IMR-90 (cell line): Measurements from ENCODE around the gene TNN. TPM values are rescaled to one million over a fixed set of nuclear protein-coding genes. Genes with fewer than 3 reads are reported as not detected.

Experiments used
- ATAC-seq: fragments of 200-7000 bp; cut with Tn5 transposase; 2 replicates; pipeline ENCODE4 v1.9.1; 2020; ENCODE audit warnings: low read depth, mild to moderate bottlenecking, moderate library complexity
- BruUV-seq: library from RNA; stranded (reverse); fragments of 400-500 nt; replicated peaks from 2 replicates; lab custom pipeline; 2021; lab: Mats Ljungman, UMichigan
- CTCF ChIA-PET: fragments of 300-600 bp; formaldehyde crosslinking; extraction: SDS; loops from one replicate; lab custom pipeline; 2021; ENCODE audit warnings: antibody characterized with exemption; lab: Yijun Ruan, JAX
- POLR2A ChIA-PET: fragments of 300-600 bp; sonication (Branson Sonifier 250); formaldehyde crosslinking; loops from one replicate; lab custom pipeline; 2022; ENCODE audit warnings: antibody characterized with exemption; ENCODE audit not compliant: unreplicated experiment; lab: Charles Lee
- DNase-seq: peaks from one replicate; pipeline ENCODE4 v3.0.0; 2013
- H2AFZ ChIP-seq: replicated peaks from 2 replicates; pipeline ENCODE3; 2013; ENCODE audit warnings: low read length, mild to moderate bottlenecking; ENCODE audit not compliant: poor library complexity
- H2AK5ac ChIP-seq: 2 replicates; pipeline ENCODE4 v1.6.1; 2013; ENCODE audit warnings: low read depth, low read length, inconsistent platforms
- H2AK9ac ChIP-seq: replicated peaks from 2 replicates; pipeline ENCODE3; 2013; ENCODE audit warnings: mild to moderate bottlenecking, low read depth, low read length, moderate library complexity; ENCODE audit not compliant: poor library complexity
- H2BK120ac ChIP-seq: 2 replicates; pipeline ENCODE4 v1.6.1; 2013; ENCODE audit warnings: low read depth, low read length, inconsistent platforms
- H2BK15ac ChIP-seq: 3 replicates; pipeline ENCODE4 v1.6.1; 2013; ENCODE audit warnings: low read depth, low read length, inconsistent platforms
- H2BK20ac ChIP-seq: 2 replicates; pipeline ENCODE4 v1.6.1; 2013; ENCODE audit warnings: low read depth, mild to moderate bottlenecking, inconsistent platforms, low read length, moderate library complexity
- H2BK5ac ChIP-seq: 2 replicates; pipeline ENCODE4 v1.6.1; 2013; ENCODE audit warnings: mild to moderate bottlenecking, low read depth, low read length, inconsistent platforms; ENCODE audit not compliant: poor library complexity, severe bottlenecking
- H3K14ac ChIP-seq: replicated peaks from 2 replicates; pipeline ENCODE4 v1.6.1; 2013; ENCODE audit warnings: low read depth, low read length, inconsistent platforms
- H3K18ac ChIP-seq: 2 replicates; pipeline ENCODE4 v1.6.1; 2013; ENCODE audit warnings: low read depth, low read length, control low read depth
- H3K23ac ChIP-seq: 2 replicates; pipeline ENCODE4 v1.6.1; 2013; ENCODE audit warnings: low read depth, low read length, inconsistent platforms
- H3K27ac ChIP-seq: 2 replicates; pipeline ENCODE4 v1.5.1; 2013; ENCODE audit warnings: mild to moderate bottlenecking, control low read depth, low read length; ENCODE audit not compliant: insufficient read depth
- H3K27me3 ChIP-seq: 2 replicates; pipeline ENCODE4 v1.6.1; 2013; ENCODE audit warnings: low read length; ENCODE audit not compliant: control insufficient read depth, insufficient read depth
- H3K36me3 ChIP-seq: 2 replicates; pipeline ENCODE4 v1.6.1; 2013; ENCODE audit warnings: low read length, mixed read lengths; ENCODE audit not compliant: control insufficient read depth, insufficient read depth
- H3K4ac ChIP-seq: 2 replicates; pipeline ENCODE4 v1.6.1; 2013; ENCODE audit warnings: low read depth, low read length, inconsistent platforms
- H3K4me1 ChIP-seq: 2 replicates; pipeline ENCODE4 v1.6.1; 2013; ENCODE audit warnings: low read length, mixed read lengths; ENCODE audit not compliant: control insufficient read depth, insufficient read depth
- H3K4me2 ChIP-seq: 2 replicates; pipeline ENCODE4 v1.6.1; 2013; ENCODE audit warnings: low read depth, mild to moderate bottlenecking, control low read depth, low read length, moderate library complexity
- H3K4me3 ChIP-seq: 2 replicates; pipeline ENCODE4 v1.5.1; 2013; ENCODE audit warnings: low read depth, mild to moderate bottlenecking, control low read depth, low read length, moderate library complexity; ENCODE audit not compliant: insufficient read depth
- H3K56ac ChIP-seq: 2 replicates; pipeline ENCODE4 v1.6.1; 2013; ENCODE audit warnings: low read length, inconsistent platforms; ENCODE audit not compliant: insufficient read depth; ENCODE audit errors: extremely low read depth
- H3K79me1 ChIP-seq, 2 experiments: 2 replicates each; pipeline ENCODE4 v1.6.1; 2013; ENCODE audit warnings: low read length in 2 of 2, inconsistent platforms in 1 of 2, low read depth in 1 of 2
- H3K9ac ChIP-seq: 2 replicates; pipeline ENCODE4 v1.6.1; 2013; ENCODE audit warnings: low read depth, low read length, control low read depth
- H3K9me1 ChIP-seq: 2 replicates; pipeline ENCODE4 v1.6.1; 2013; ENCODE audit warnings: low read length, inconsistent platforms; ENCODE audit not compliant: insufficient read depth
- H3K9me3 ChIP-seq: 2 replicates; pipeline ENCODE4 v1.6.1; 2013; ENCODE audit warnings: low read length; ENCODE audit not compliant: control insufficient read depth, insufficient read depth
- H4K20me1 ChIP-seq: 2 replicates; pipeline ENCODE4 v1.6.1; 2013; ENCODE audit warnings: low read length, inconsistent platforms; ENCODE audit not compliant: insufficient read depth
- H4K5ac ChIP-seq: 2 replicates; pipeline ENCODE4 v1.6.1; 2013; ENCODE audit warnings: mild to moderate bottlenecking, low read depth, low read length, control low read depth
- H4K8ac ChIP-seq, 2 experiments: 2 replicates each; pipeline ENCODE4 v1.6.1; 2013; ENCODE audit warnings: low read depth in 2 of 2, low read length in 2 of 2, control low read depth in 1 of 2, inconsistent platforms in 1 of 2
- H4K91ac ChIP-seq: 2 replicates; pipeline ENCODE4 v1.6.1; 2013; ENCODE audit warnings: low read depth, low read length, inconsistent platforms; ENCODE audit not compliant: insufficient read depth
- BHLHE40 ChIP-seq: fragments of 150-350 bp; IDR thresholded peaks from 2 replicates; pipeline ENCODE4 v1.6.1; 2016; ENCODE audit warnings: mild to moderate bottlenecking, low read depth, low read length
- CHD1 ChIP-seq: IDR thresholded peaks from 2 replicates; pipeline ENCODE4 v1.6.1; 2012; ENCODE audit warnings: low read depth, low read length, improper control_type of control experiment
- FOS ChIP-seq: fragments of 150-350 bp; IDR thresholded peaks from 2 replicates; pipeline ENCODE4 v1.6.1; 2016; ENCODE audit warnings: low read depth, low read length
- MAFK ChIP-seq: IDR thresholded peaks from 2 replicates; pipeline ENCODE4 v1.6.1; 2012; ENCODE audit warnings: low read depth, low read length, improper control_type of control experiment
- MAZ ChIP-seq: IDR thresholded peaks from 2 replicates; pipeline ENCODE4 v1.6.1; 2012; ENCODE audit warnings: low read depth, mild to moderate bottlenecking, low read length, improper control_type of control experiment, moderate library complexity, borderline replicate concordance
- MXI1 ChIP-seq: IDR thresholded peaks from 2 replicates; pipeline ENCODE4 v1.6.1; 2012; ENCODE audit warnings: low read depth, mild to moderate bottlenecking, low read length, moderate library complexity, borderline replicate concordance
- POLR2A ChIP-seq: IDR thresholded peaks from 2 replicates; pipeline ENCODE4 v1.6.1; 2012; ENCODE audit warnings: mild to moderate bottlenecking, low read depth, low read length
- RAD21 ChIP-seq: IDR thresholded peaks from 2 replicates; pipeline ENCODE4 v1.6.1; 2012; ENCODE audit warnings: low read length, improper control_type of control experiment
- RFX5 ChIP-seq: IDR thresholded peaks from 2 replicates; pipeline ENCODE4 v1.8.0; 2012; ENCODE audit warnings: low read depth, mild to moderate bottlenecking, low read length, moderate library complexity
- SMC3 ChIP-seq: fragments of 150-350 bp; IDR thresholded peaks from 2 replicates; pipeline ENCODE4 v1.6.1; 2016; ENCODE audit warnings: low read depth, mild to moderate bottlenecking, antibody characterized with exemption, low read length, moderate library complexity
- WGBS, 2 experiments: methylation state at CpG; one replicate each; pipeline versions ENCODE4 v1.1.5 to v1.1.7; 2013; ENCODE audit warnings: missing lambda C conversion rate in 2 of 2; ENCODE audit not compliant: insufficient read length in 1 of 2; ENCODE audit errors: extremely low coverage in 2 of 2; 5-methylcytosine and 5-hydroxymethylcytosine counted together
- dilution Hi-C: fragments of 300-500 bp; cut with HindIII; formaldehyde crosslinking; loops from one replicate; pipeline ENCODE4 v1.14.3; 2018; ENCODE audit warnings: low sequenced_read_pairs; ENCODE audit not compliant: unreplicated experiment
- in situ Hi-C: fragments of 300-500 bp; cut with MboI; formaldehyde crosslinking; loops from 3 replicates; pipeline ENCODE4 v1.14.3; 2019; ENCODE audit warnings: low sequenced_read_pairs, inconsistent platforms, mixed read lengths
- intact Hi-C: fragments of 100-400 bp; cut with micrococcal nuclease; formaldehyde crosslinking; loops from 2 replicates; pipeline ENCODE4 v1.10.0; 2022
- polyA plus RNA-seq, 3 experiments: library from polyadenylated mRNA; depleted of rRNA; stranded (reverse); fragments of >200 nt; gene quantifications; 2 replicates each; pipeline ENCODE4 v1.2.3, GENCODE V29; 2012; ENCODE audit warnings: low replicate concordance in 1 of 3
- total RNA-seq: library from RNA; depleted of rRNA; stranded (reverse); fragments of >200 nt; gene quantifications from 2 replicates; pipeline ENCODE4 v1.2.3, GENCODE V29; 2012

The TNN gene
- total and polyA plus RNA-seq, 2 of the 4 experiments (the other 2 are of a cell fraction) = not detected

DNA sequence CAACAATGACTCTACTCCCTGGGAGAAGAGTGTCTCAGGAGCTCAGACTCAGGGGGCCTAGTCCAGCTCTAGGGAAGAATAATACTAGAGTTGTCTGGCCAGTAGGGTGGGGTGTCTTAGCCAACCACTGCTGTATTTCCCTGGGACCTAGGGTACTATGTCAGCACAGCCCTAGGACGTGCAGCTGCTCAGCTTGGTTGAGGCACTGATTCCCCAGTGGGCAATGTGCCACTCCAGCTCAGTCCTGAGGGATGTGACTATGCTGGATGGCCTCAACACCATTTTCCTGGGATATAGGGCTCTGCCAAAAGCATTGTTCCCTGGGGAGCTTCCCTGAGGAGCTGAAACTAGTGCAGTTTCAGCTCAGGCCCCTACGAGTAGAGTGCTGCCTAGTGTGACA is 47.4 kb downstream of the TNN start:
- H4K8ac ChIP-seq = no peak overlapping the region
- DNase-seq (no peak), ATAC-seq (no peak)
- H3K4me3 ChIP-seq = no peak overlapping the region
- 8% methylated on average over 2 of the region's 2 CpGs; no CpG with 5 or more reads in 1 of the 2 experiments for WGBS, 2 experiments
- no peak overlapping the region for H2AK9ac ChIP-seq
- no peaks in the 10 kb centered on the region for H3K36me3 ChIP-seq
- H3K18ac ChIP-seq = no peak overlapping the region
- no peak overlapping the region for H4K5ac ChIP-seq
- no peaks in the 10 kb centered on the region for H3K9me3 ChIP-seq
- dilution Hi-C loops (no loop called here), intact Hi-C loops (no loop called here), in situ Hi-C loops (no loop called here)
- no peaks in the 10 kb centered on the region for H3K4me1 ChIP-seq
- TF ChIP-seq CHD1 = no peak
- no peak for TF ChIP-seq MAZ
- TF ChIP-seq MAFK = no peak
- no peak for TF ChIP-seq BHLHE40
- no peak for TF ChIP-seq MXI1
- no peak for TF ChIP-seq RFX5
- no peak for TF ChIP-seq FOS
- TF ChIP-seq RAD21 = no peak
- no peak for TF ChIP-seq SMC3
- no peak for TF ChIP-seq POLR2A
- no peak overlapping the region for H3K23ac ChIP-seq
- CTCF ChIA-PET = interaction anchor here (0.6 to 2.5 kb wide), 2 partner anchors 10 to 1608 kb away, joined by 4 to 7 read pairs; no protein-coding TSS in a partner anchor
- no peak overlapping the region for H2BK120ac ChIP-seq
- no peak overlapping the region for H3K14ac ChIP-seq
- H2BK15ac ChIP-seq = no peak overlapping the region
- no peak overlapping the region for H3K4ac ChIP-seq
- no peaks in the 10 kb centered on the region for H3K79me1 ChIP-seq
- H2BK5ac ChIP-seq = no peak overlapping the region
- BruUV-seq = no TSS peak
- no peak overlapping the region for H4K91ac ChIP-seq
- H2AFZ ChIP-seq = no peak overlapping the region
- H3K9ac ChIP-seq = no peak overlapping the region
- no peaks in the 10 kb centered on the region for H3K9me1 ChIP-seq
- H3K4me2 ChIP-seq = no peak overlapping the region
- no peaks in the 10 kb centered on the region for H4K20me1 ChIP-seq
- H3K27ac ChIP-seq = no peak overlapping the region
- H2BK20ac ChIP-seq = no peak overlapping the region
- POLR2A ChIA-PET = no interaction called here
- no peak overlapping the region for H3K56ac ChIP-seq
- H3K27me3 ChIP-seq = no peaks in the 10 kb centered on the region
- H2AK5ac ChIP-seq = no peak overlapping the region
